Stimulated activated CD8-positive, alpha-beta memory T cell treated with anti-CD3 and anti-CD28 coated beads, Interleukin-7, amount 100 ng/mL, for 1 hour (primary cell): ENCODE data around the gene CPZ.
"Not testable (repeated sequence)": the region's sequence is repeated elsewhere in the genome, so short reads cannot be mapped to it uniquely, and the experiment has no call there.

ENCODE experiments used
- DNase-seq, 2 donors: peaks; one replicate each; pipeline ENCODE4 v3.0.0-alpha.2; 2020; ENCODE audit warnings: low read depth in 2 of 2

Gene CPZ

DNA sequence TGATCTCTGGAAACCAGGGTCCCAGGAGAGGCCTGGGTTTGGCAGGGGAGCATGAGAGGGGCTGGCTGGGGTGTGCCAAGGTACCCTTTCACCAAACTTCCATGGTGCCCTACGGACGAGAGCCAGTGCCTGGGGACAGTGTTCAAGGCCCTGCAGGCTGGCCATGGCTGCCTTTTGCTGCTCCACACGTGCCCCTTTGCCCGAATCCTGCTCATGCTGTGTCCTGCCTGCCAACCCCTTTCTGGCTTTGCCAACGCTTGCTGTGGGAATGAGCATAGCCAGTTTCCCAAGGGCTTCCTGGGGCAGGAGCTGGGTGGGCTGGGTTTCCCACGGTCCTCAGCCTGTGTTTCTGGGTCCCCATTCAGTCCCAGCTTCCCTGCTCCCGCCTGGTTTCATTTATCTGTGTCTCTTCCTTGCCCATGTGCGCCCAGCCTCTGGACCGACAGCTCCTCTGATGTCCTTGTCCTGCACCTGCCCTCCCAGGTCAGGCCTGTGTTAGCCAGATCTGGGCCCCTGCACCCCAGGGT, 17.3 kb downstream of the CPZ start:
- no peak for DNase-seq

- no peak for DNase-seq
Measured at GRCh38 chr4:8610858-8611616, 18.5 kb downstream of the CPZ start.

GRCh38 chr4:8612646-8613045, 20.1 kb downstream of the CPZ start:
- no peak for DNase-seq

DNA sequence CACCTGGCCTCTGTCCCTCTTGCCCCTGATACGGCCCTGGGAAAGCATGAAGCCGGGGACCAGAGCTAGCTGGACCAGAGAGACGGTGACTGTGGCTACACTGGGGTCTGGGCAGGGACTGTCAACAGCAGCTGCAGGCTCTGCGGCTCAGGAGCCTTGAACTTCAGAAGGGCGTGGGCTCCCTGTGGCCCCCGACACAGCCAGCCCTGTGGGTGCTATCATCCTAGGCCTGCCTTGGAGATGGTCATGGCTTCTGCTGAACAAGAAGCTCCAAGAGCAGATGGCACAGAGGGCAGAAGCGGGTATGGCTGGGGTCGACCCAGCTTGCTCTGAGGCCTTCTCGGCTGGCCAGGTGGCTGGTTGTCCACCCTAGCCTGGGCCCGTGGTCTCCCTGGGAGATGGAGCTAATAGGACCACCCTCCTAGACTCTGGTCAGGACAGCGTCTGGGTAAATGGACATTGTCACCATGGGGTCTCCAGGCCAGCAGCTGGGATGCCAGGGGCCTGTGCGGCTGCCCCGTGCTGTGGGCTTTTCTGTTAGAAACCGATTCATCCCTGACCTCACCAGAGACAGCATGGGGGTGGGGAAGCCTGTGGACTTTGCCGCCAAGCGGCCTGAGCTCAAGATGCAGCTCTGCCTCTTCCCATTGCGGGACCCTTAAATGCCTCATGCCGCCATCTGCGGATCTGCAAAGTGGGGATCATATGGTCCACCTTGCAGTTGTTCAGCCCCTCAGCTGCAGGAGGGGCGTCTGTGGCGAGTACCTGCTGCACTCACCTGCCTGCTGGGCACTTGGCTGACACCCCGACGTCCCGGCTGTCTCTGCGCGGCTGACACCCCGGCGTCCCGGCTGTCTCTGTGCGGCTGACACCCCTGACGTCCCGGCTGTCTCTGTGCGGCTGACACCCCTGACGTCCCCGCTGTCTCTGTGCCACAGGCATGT, 21.1 kb downstream of the CPZ start:
- no peak for DNase-seq

DNA sequence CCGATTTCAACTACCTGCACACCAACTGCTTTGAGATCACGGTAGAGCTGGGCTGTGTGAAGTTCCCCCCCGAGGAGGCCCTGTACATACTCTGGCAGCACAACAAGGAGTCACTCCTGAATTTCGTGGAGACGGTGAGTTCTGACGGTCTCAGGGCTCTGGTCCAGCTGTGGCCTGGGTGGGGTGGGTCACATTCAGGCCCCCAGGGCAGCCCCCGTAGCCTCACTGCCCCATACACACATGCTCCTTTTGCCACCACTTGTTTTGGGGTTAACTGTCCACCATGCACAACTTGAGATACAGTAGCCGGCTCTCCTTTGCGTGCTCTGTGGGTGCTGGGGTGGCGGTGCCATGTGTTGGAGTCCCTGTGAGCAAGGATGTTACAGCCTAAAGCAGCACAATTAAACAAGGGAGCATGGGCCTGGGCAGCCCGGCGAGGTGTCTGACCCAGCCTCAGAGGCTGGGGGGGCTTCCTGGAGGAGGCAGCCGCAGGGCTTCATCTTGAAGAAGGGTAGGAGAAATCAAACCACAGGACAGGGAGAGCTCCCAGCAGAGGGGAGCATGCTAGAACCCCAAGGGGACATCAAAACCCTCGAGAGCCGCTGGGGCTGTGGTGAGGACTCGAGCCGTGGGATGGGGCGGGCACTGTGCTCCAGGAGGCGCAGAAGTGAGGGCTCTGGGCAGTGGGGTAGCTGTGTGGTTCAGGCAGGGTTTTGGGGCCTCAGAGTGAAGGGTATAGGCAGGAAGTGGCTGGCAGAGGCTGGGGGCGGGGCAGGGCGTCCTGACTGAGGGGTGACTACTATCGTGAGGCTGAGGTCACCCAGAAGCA, 22.0 kb downstream of the CPZ start:
- no peak for DNase-seq

DNA sequence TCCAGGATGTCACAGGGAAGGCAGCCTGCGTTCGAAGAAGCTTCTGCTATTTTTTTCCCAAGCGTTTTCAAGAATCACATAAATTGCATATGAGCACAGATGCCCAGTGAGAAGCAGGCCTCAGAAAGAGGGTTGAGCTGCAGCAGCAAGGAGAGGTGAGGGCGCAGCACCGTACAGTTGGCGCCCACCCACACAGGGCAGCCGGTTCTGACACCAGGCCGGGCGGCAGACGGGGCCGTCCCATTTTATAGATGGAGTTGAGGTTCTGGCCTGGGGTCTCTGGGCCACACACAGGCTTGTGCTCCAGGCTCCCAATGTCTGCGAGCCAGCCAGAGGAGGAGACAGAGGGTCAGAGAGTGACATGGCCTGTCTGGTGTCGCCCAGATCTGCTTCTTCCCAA, 22.8 kb downstream of the CPZ start:
- no peak for DNase-seq

DNA sequence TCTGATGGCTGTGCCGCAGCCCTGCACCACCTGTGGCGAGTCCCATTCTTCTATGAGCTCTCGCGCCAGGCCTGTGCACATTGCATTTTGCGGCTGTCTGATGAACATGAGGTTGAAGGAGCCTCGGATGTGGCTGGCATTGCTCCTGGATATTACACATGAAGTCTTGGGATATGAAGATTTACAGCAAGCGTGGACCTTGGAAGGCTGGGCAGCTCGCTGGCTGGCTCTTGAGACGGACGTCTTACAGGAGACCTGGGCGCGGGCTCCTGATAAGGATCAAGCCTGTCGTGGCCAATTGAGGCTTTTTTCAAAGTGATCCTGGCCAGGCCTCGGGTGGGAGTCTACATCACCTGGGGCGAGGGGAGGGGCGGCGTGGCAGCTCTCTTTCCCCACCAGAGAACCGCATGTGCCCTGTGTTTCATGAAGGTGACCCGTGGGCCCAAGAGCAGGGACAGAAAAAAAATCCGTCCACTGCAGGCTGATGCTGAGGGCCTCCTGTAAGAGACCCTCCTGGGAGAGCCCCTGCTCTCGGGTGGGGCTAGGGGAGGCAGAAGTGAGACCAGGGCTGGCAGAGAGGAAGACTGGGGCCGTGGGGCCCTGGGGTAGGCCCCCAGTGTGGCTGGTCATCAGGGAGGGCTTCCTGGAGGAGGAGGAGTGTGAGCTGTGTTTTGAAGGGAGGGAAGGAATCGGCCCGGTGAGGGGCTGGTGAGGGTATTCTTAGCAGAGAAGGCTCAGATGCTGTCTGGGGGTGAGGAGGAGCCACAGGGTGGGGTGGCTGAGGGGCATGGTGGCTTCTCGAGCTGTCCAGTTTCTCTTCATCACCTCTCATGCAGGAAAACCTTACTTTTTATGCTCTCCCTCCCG, 23.6 kb downstream of the CPZ start:
- DNase-seq, result no peak

DNA sequence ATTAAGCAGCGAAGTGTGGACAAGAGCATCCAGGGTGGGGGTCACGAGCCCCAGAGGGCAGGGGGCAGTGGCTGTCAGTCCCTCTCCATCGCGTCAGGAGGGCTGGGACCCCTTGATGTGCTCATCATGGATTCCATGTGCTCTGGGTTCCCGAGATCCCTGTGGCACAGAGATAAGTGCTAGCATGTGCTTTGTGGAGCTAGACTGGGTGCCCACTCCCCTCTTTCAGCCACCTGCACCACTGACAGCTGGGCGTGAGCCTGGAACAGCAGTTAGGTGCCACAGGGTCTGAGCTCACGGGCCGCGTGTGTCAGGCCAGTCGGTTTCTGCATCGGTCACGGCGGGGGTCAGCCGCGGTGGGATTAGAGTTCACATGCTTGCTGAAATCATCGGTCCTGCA, 24.3 kb downstream of the CPZ start:
- no peak for DNase-seq

GRCh38 chr4:8617486-8618040, 25.0 kb downstream of the CPZ start:
- DNase-seq, result no peak

- DNase-seq, result no peak
Measured at GRCh38 chr4:8618421-8618820, 25.9 kb downstream of the CPZ start.

DNA sequence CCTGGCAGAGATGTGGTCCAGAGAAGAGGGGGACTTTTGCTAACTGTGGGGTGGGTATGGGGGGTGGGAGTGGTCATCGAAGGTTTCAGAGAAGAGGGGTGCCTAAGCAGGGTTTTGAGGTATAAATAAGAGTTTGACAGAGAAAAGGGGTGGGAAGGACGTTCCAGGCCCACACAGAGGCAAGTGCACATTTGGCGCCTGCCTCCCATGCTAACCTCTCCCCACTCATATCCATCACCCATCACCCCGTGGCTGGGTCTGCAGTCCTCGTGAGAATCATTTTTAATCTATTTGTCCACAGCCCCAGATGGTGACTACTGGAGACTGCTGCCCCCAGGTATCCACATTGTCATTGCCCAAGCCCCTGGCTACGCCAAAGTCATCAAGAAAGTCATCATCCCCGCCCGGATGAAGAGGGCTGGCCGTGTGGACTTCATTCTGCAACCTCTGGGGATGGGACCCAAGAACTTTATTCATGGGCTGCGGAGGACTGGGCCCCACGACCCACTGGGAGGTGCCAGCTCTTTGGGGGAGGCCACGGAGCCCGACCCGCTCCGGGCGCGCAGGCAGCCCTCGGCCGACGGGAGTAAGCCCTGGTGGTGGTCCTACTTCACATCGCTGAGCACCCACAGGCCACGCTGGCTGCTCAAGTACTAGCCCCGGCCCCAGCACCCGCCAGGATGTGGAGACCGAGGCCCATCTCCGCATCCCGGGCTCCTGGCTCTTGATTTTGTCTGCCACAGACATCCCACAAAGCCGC, 26.6 kb downstream of the CPZ start:
- DNase-seq, result no peak

DNA sequence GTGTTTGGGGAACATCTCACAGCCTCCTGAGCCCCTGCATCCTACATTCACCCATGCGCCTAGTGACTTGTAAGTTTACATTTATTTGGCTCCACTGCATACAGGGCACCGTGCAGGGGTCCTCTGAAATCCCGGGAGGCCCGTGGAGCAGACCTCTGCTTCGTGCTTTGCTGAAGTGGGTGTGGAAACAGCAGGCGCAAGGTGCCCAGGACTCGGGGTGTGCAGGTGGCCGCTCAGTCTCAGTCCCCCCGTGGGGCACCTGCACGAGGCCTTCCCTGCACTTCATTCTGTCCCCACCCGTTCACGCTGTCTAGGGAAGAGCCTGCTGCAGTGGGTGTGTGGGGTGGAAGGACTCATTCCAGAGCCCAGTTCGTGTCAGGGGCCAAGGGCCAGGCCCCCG, 28.6 kb downstream of the CPZ start:
- not testable (repeated sequence) for DNase-seq

DNA sequence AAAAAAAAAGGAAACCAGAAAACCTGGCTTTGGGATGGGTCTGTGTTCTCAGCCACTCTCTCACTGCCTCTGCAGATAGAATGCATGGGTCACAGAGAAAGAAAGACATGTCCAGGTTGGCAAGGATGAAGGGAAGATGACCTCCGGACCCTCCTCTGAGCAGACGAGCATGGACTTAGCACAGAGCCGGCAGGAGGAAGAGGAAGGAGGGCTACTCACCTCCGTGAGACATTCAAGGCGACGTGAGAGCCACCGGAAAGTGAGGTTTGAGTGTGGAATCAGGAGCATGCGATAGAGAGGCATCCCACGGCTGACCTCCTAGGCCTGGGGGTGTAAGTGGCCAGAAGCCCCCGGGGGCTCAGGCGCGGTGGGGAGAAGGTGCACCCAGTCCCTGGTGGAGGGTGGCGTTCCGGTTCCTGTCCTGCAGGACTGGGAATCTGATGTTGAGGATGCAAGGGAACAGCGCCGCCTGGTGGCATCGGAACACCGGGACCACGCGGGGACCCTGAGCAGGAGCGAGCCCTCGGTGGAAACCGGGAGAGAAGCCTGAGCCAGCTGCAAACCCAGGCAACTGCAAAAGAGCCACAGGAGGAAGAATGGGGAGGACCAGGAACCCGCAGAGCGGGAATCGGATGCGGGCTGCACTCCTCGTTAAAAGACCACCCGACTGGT, 32.2 kb downstream of the CPZ start:
- not testable (repeated sequence) for DNase-seq

DNA sequence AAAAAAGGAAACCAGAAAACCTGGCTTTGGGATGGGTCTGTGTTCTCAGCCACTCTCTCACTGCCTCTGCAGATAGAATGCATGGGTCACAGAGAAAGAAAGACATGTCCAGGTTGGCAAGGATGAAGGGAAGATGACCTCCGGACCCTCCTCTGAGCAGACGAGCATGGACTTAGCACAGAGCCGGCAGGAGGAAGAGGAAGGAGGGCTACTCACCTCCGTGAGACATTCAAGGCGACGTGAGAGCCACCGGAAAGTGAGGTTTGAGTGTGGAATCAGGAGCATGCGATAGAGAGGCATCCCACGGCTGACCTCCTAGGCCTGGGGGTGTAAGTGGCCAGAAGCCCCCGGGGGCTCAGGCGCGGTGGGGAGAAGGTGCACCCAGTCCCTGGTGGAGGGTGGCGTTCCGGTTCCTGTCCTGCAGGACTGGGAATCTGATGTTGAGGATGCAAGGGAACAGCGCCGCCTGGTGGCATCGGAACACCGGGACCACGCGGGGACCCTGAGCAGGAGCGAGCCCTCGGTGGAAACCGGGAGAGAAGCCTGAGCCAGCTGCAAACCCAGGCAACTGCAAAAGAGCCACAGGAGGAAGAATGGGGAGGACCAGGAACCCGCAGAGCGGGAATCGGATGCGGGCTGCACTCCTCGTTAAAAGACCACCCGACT, 37.8 kb downstream of the CPZ start:
- DNase-seq, result not testable (repeated sequence)

GRCh38 chr4:8631896-8632295, 39.3 kb downstream of the CPZ start:
- not testable (repeated sequence) for DNase-seq

DNA sequence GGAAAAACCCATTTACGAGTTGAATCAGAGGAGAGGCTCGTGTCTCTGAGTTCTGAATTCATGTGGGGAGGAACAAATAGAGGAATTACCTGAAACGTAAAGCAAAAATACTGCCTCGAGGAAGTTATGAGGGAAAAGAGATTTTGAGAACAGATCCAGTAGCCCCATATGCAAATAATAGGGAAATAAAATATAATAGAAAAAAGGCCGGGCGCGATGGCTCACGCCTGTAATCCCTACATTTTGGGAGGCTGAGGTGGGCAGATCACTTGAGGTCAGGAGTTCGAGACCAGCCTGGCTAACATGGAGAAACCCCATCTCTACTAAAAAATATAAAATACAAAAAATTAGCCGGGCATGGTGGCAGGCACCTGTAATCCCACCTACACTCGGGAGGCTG, 42.2 kb downstream of the CPZ start:
- not testable (repeated sequence) for DNase-seq

- DNase-seq, result not testable (repeated sequence)
Measured at GRCh38 chr4:8635897-8636554, 43.5 kb downstream of the CPZ start.

GRCh38 chr4:8637456-8637984, 45.0 kb downstream of the CPZ start:
- no peak for DNase-seq
